ENCODE data around the gene UNC50.

UNC50 gene

DNA sequence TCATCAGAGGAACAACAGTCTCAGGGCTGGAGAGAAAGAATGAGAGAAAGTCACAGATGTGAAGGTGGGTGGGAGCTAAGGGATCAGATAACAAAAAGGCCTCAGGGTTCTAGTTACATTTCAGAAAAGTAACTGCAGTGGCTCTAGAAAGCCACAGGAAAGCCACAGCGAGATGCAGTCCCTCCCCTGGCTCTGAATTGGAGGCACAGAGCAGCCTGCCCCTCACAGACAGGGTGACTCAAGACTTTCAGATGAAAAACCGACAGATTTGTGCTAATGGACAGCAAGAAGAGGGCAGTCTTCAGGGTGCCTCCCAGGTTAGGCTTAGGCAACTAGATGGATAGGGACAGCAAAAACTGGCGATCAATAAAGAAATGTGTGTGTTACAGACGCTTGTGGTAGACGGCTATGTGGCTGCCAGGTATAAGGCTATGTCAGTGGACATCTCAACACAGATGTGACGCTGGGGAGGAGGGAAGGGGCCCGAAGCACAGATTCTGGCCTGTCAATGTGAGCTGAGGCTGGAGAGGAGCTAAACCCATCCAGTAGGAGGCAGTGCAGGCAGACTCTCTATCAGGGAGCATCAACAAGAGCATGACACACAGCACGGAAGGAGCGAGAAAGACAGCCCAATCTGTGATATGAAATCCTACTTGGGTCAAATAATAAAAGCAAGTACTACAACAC, 26.2 kb downstream of the UNC50 start:
- TF ChIP-seq, protein P1, sequence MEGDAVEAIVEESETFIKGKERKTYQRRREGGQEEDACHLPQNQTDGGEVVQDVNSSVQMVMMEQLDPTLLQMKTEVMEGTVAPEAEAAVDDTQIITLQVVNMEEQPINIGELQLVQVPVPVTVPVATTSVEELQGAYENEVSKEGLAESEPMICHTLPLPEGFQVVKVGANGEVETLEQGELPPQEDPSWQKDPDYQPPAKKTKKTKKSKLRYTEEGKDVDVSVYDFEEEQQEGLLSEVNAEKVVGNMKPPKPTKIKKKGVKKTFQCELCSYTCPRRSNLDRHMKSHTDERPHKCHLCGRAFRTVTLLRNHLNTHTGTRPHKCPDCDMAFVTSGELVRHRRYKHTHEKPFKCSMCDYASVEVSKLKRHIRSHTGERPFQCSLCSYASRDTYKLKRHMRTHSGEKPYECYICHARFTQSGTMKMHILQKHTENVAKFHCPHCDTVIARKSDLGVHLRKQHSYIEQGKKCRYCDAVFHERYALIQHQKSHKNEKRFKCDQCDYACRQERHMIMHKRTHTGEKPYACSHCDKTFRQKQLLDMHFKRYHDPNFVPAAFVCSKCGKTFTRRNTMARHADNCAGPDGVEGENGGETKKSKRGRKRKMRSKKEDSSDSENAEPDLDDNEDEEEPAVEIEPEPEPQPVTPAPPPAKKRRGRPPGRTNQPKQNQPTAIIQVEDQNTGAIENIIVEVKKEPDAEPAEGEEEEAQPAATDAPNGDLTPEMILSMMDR (conservative IDR thresholded peaks at IDR 0.05; ENCODE audit: low read depth, low read length), result peak; percentile 39
- DNase-seq (ENCODE audit: low read depth), result no peak
- H3K4me3 ChIP-seq (ENCODE audit: low read length), result no peak overlapping the region

DNA sequence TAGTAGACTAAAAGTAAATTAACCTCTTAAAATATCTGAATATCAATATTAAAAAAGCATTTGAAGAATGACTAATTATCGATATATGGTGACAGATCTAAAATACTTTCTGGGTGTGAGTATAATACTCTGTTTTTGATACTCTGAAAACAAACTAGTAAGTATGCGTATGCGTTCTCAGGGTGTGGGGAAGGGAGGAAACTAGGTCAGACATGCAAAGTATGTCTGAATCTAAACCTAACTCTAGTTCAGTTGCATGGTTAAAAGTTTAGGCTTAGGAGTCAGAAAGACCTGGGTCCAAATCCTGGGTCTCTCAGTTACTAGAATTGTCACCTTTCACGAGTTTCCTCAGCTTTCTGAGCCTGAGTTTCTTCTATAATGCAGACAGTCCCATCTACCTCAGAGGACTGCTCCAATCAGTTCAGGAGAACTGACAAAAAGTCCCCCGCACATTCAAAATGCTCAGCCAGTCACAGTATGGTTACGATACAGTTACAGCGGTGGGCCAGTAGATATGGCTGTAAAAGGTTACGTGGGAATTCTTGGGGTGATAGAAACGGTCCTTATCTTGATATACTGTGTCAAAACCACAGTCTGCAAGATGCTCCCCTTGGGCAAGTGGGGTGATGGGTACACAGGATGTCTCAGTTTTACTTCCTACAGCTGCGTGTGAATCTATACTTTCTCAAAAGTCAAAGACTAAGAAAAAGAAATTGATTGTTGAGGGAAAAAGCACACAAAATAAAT, 29.2 kb downstream of the UNC50 start:
- TF ChIP-seq, protein P1 (conservative IDR thresholded peaks at IDR 0.05; ENCODE audit: low read depth, low read length), result no peak
- DNase-seq (ENCODE audit: low read depth), result no peak
- H3K4me3 ChIP-seq (ENCODE audit: low read length), result no peak overlapping the region

DNA sequence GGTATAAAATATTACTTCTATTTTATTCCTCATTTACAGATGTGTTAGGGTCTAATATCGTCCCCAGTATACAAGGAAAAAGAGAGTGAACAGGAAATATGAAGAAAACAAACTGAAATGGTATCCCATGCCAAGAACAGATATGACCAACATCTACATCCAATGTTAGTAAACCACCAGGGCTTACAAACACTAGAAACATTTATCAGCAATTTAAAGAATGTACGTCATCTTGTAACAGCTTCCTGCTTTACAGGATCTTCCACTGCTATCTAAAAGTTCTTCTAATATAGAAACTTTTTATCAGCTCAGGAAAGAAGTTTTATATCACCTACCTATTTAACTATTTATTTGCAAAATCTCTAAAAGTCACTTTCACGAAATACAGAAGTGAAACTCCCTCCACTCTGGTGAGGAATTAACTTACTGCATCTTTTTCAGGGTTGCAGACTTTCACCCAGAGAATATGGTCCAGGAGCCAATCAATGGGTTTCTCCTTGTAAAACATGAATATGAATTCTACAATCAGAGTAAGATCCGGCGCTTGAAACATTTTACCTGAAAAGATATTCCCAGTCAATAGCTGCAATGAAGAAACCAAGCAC, 35.2 kb downstream of the UNC50 start:
- H3K4me3 ChIP-seq (ENCODE audit: low read length), result no peak overlapping the region
- TF ChIP-seq, protein P1 (conservative IDR thresholded peaks at IDR 0.05; ENCODE audit: low read depth, low read length), result no peak
- DNase-seq (ENCODE audit: low read depth), result no peak

DNA sequence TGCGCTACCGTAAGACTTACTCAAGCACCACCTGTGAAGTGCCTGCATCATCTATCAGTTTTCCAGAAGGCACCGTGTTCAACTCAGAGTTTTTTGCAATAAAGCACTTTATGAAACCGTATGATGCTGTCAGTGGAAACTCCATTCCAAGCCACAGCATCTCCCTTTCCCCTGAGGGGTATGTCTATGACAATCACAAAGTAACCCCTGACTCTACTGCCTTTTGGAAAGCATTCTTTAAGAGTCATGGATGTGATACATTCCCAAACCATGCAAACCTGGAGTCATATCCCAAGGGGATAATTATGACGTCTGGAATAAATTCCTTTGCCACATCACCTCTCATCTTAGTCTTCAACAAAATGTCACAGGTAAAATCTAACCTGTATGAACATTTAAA, 39.2 kb downstream of the UNC50 start:
- H3K4me3 ChIP-seq (ENCODE audit: low read length), result no peak overlapping the region
- DNase-seq (ENCODE audit: low read depth), result no peak
- TF ChIP-seq, protein P1 (conservative IDR thresholded peaks at IDR 0.05; ENCODE audit: low read depth, low read length), result no peak

DNA sequence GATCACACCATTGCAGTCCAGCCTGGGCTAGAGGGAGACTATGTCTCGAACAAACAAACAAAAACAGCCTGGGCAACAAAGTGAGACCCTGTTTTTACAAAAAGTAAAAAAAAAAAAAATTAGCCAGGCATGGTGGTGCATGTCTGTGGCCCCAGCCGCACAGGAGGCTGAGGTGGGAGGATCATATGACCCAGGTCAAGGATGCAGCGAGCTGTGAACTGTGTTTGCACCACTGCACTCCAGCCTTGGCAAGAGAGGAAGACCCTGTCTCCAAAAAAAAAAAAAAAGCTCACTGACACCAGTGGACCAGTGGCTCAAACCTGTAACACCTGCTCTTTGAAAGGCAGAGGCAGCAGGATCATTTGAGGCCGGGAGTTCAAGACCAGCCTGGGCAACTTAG, 40.1 kb downstream of the UNC50 start:
- TF ChIP-seq, protein P1 (conservative IDR thresholded peaks at IDR 0.05; ENCODE audit: low read depth, low read length), result no peak
- H3K4me3 ChIP-seq (ENCODE audit: low read length), result no peak overlapping the region
- no peak for DNase-seq (ENCODE audit: low read depth)

DNA sequence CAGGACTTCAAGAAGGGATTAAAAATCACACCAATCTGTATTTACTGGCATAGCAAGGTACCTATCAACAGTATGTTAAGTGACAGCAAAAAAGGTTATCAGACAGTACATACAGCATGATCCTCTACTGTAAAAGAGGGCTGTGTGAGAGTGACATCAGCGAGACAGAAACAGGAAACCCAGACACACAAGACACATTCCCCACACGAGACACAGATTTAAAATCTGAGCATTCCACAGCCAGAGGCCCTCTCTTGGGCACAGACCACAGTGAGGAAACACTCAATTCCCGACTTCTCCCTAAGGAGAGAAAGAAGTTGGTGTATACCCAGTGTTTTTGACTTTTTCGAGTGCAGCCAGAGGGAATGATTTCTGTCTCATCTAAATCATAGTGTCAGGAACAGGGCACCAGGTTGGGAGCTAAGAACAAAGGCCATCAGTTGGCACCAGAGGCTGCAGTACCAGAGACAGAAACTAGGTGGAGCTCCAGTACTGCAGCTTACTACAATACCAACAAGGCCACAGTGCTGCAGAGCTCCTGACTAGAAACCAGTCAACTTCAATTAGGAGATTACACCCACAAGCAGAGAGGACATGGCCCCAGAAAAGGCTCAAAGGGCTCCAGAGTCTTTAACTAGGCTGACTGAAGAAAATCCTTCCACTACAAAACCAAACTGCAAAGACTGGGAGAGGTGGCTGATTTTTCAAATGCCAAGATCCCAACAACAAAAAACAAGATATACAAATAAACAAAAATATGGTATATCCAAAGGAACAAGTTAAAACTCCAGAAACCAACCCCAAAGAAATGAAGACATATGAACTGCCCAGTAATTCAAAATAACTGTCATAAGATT, 41.0 kb downstream of the UNC50 start:
- peak; percentile 45 for DNase-seq (ENCODE audit: low read depth)
- TF ChIP-seq, protein P1 (conservative IDR thresholded peaks at IDR 0.05; ENCODE audit: low read depth, low read length), result peak; percentile 100
- no peak overlapping the region for H3K4me3 ChIP-seq (ENCODE audit: low read length)

All from retinal pigment epithelial cell (primary cell).